ENCODE data around the gene ALDH8A1. TPM values are rescaled to one million over a fixed set of nuclear protein-coding genes. Genes with fewer than 3 reads are reported as not detected.
A peak's percentile ranks its signal among the peaks of the same experiment; 100 is the strongest.

ALDH8A1 gene
- total and polyA plus RNA-seq, 2 of the 13 experiments (the other 11 are each of a cell fraction or from before 2014, with no cell fraction given): 1.1 to 3.4 TPM

GRCh38 chr6:134954272-134955000 lies 4.5 kb upstream of the ALDH8A1 start:
- WGBS (ENCODE audit: low lambda C conversion rate): 66% methylated on average over 4 of the region's 4 CpGs
- no peaks in the 10 kb centered on the region for H3K36me3 ChIP-seq (replicated peaks in 1 of 2; ENCODE audit: control insufficient read depth in 1 of 2, insufficient read depth in 2 of 2, low read length in 2 of 2)
- no peak overlapping the region for H2AFZ ChIP-seq (ENCODE audit: low read length)
- H3K79me2 ChIP-seq (ENCODE audit: insufficient read depth, low read length): no peaks in the 10 kb centered on the region
- no TSS peak for BruUV-seq (replicated peaks)
- DNase-seq (ENCODE audit: low spot score): no peak
- ChIA-PET CTCF (ENCODE audit: low intra/inter-chr PET ratio, low total read pairs) (no interaction called here), POLR2A (no interaction called here)
- no peak overlapping the region for H3K9ac ChIP-seq (ENCODE audit: insufficient read depth, low read depth, low read length)
- no peak overlapping the region for H3K4me3 ChIP-seq (replicated peaks in 1 of 3; ENCODE audit: insufficient read depth in 1 of 3, low read depth in 2 of 3, low read length in 3 of 3)
- TF ChIP-seq ZNF296 (CRISPR knock-in tag; conservative IDR thresholded peaks at IDR 0.05) (no peak), NFE2L2 (IDR thresholded peaks at IDR 0.05; ENCODE audit: low read length) (peak; percentile 52; the same call in 1 of the 2 replicates), CEBPB (IDR thresholded peaks at IDR 0.05; ENCODE audit: borderline replicate concordance, low read depth, low read length) (peak; percentile 28; the same call in 1 of the 2 replicates), ZNF451 (CRISPR knock-in tag; IDR thresholded peaks at IDR 0.05) (no peak)
- intact Hi-C loops (cut with micrococcal nuclease; ENCODE audit: unreplicated experiment): no loop called here
- no peak for ATAC-seq
- in situ Hi-C loops (cut with HindIII; ENCODE audit: extremely low pct_ligation_motif_present, low pct_unique_long_range_greater_than_20kb): no loop called here
- no peaks in the 10 kb centered on the region for H4K20me1 ChIP-seq (ENCODE audit: insufficient read depth, low read length)
- peaks cover 41% of the 10 kb centered on the region for H3K4me1 ChIP-seq (ENCODE audit: insufficient read depth, low read length)
- H3K27ac ChIP-seq (ENCODE audit: extremely low read length, insufficient read depth, low read length): no peak overlapping the region
- no peaks in the 10 kb centered on the region for H3K9me3 ChIP-seq (ENCODE audit: low read length)
- FAIRE-seq: no peak
- H3K4me2 ChIP-seq (ENCODE audit: low read depth, low read length): no peak overlapping the region
- H3K27me3 ChIP-seq (ENCODE audit: control insufficient read depth in 1 of 2, insufficient read depth in 2 of 2, low read length in 2 of 2): no peaks in the 10 kb centered on the region

GRCh38 chr6:134951494-134952263 lies 1.8 kb upstream of the ALDH8A1 start:
- Histone ChIP-seq H3K4me2 (ENCODE audit: low read depth, low read length) (peak overlapping the region; percentile 93), H2AFZ (ENCODE audit: low read length) (peak overlapping the region; percentile 79), H3K4me3 (replicated peaks in 1 of 3; ENCODE audit: insufficient read depth in 1 of 3, low read depth in 2 of 3, low read length in 3 of 3) (peak overlapping the region; percentile 8 to 61 (median 27)), H3K4me1 (ENCODE audit: insufficient read depth, low read length) (peaks cover 52% of the 10 kb centered on the region), H3K27ac (ENCODE audit: extremely low read length, insufficient read depth, low read length) (peak overlapping the region; percentile 68), H4K20me1 (ENCODE audit: insufficient read depth, low read length) (no peaks in the 10 kb centered on the region), H3K27me3 (ENCODE audit: control insufficient read depth in 1 of 2, insufficient read depth in 2 of 2, low read length in 2 of 2) (no peaks in the 10 kb centered on the region), H3K9ac (ENCODE audit: insufficient read depth, low read depth, low read length) (peak overlapping the region; percentile 50), H3K79me2 (ENCODE audit: insufficient read depth, low read length) (no peaks in the 10 kb centered on the region), H3K36me3 (replicated peaks in 1 of 2; ENCODE audit: control insufficient read depth in 1 of 2, insufficient read depth in 2 of 2, low read length in 2 of 2) (no peaks in the 10 kb centered on the region), H3K9me3 (ENCODE audit: low read length) (no peaks in the 10 kb centered on the region)
- ATAC-seq (peak; percentile 81), DNase-seq (ENCODE audit: low spot score) (peak; percentile 78), FAIRE-seq (peak; percentile 71)
- WGBS (ENCODE audit: low lambda C conversion rate): 23% methylated on average over 13 of the region's 13 CpGs
- BruUV-seq (replicated peaks): no TSS peak
- ChIA-PET CTCF (ENCODE audit: low intra/inter-chr PET ratio, low total read pairs) (no interaction called here), POLR2A (no interaction called here)
- in situ Hi-C loops (cut with HindIII; ENCODE audit: extremely low pct_ligation_motif_present, low pct_unique_long_range_greater_than_20kb) (no loop called here), intact Hi-C loops (cut with micrococcal nuclease; ENCODE audit: unreplicated experiment) (no loop called here)
- TF ChIP-seq ZNF282 (IDR thresholded peaks at IDR 0.05; ENCODE audit: partially characterized antibody) (no peak), U2AF2 (IDR thresholded peaks at IDR 0.05; ENCODE audit: low read depth, low read length) (no peak), HNF4A (CRISPR knock-in tag; IDR thresholded peaks at IDR 0.05) (peak; percentile 70), ZBED4 (CRISPR knock-in tag; IDR thresholded peaks at IDR 0.05; ENCODE audit: borderline replicate concordance) (0 out of 2 replicates have a peak, but pooled peaks have one; percentile 17)
- TF ChIP-seq, protein P1, sequence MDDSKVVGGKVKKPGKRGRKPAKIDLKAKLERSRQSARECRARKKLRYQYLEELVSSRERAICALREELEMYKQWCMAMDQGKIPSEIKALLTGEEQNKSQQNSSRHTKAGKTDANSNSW (CRISPR knock-in tag; IDR thresholded peaks at IDR 0.05; ENCODE audit: borderline replicate concordance): no peak

Measured in HepG2 (cell line).